Testis (tissue), 2 donors: ENCODE measurements around the gene PSENEN.

Source experiments
- CTCF ChIP-seq, 3 experiments: fragments of 450-650 bp in 2 of 3; fragments of 200-600 bp in 1 of 3; sonication (generic) in 1 of 3; IDR thresholded peaks; one replicate each; pipeline ENCODE4 v1.5.1; 2016 to 2019; ENCODE audit warnings: antibody characterized with exemption in 3 of 3, mild to moderate bottlenecking in 2 of 3, moderate library complexity in 1 of 3
- POLR2A ChIP-seq: fragments of 450-650 bp; IDR thresholded peaks from one replicate; pipeline ENCODE4 v1.6.1; 2017; ENCODE audit warnings: antibody characterized with exemption, mild to moderate bottlenecking, moderate library complexity

DNA sequence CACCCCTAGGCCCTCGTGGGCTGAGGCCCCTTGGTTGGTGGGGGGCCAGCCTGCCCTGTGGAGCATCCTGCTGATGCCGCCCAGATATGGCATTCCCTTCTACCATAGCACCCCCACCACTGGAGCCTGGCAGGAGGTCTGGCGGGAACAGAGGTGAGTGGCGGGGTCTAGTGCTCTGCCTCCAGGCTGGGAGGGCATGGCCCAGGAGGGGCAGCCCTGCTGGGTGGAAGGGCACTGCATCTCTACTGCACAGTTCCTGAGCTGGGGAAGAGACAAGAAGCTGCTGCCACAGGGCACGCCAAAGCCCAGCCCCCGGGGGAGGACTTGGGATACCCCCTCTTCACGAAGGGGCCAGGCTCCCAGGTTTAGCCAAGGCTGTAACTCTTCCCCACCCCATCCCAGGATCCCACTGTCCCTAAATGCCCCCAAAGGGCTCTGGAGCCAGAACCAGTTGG, 30.1 kb upstream of the PSENEN start:
- TF ChIP-seq POLR2A (no peak), CTCF (IDR thresholded peaks at IDR 0.05) (no peak)
